HepG2 (cell line): ENCODE measurements around the gene KIF21B. TPM values are rescaled to one million over a fixed set of nuclear protein-coding genes. Genes with fewer than 3 reads are reported as not detected.

Experiments
- ATF1 ChIP-seq: IDR thresholded peaks from 2 replicates; pipeline ENCODE4 v1.6.1; 2016; ENCODE audit warnings: mild to moderate bottlenecking, control low read depth
- ATM ChIP-seq: fragments of 450-650 bp; IDR thresholded peaks from 2 replicates; pipeline ENCODE4 v1.7.1; 2017; ENCODE audit warnings: mild to moderate bottlenecking, borderline replicate concordance
- CEBPG ChIP-seq: IDR thresholded peaks from 2 replicates; pipeline ENCODE4 v1.6.1; 2016
- FOXO1 ChIP-seq: sonication (generic); formaldehyde crosslinking; IDR thresholded peaks from 2 replicates; pipeline ENCODE4 v1.4.0; 2020; ENCODE audit warnings: missing genetic modification reagents
- GATAD2A ChIP-seq: IDR thresholded peaks from 2 replicates; pipeline ENCODE4 v1.6.1; 2016
- HNF4G ChIP-seq, 2 experiments: sonication (generic) in 1 of 2; formaldehyde crosslinking in 1 of 2; IDR thresholded peaks; 2 replicates each; pipeline versions ENCODE4 v1.4.0 to v1.6.1; 2011 to 2020; ENCODE audit warnings: borderline replicate concordance in 2 of 2, low read depth in 2 of 2, mild to moderate bottlenecking in 2 of 2, low read length in 1 of 2, missing genetic modification reagents in 1 of 2, moderate library complexity in 1 of 2
- MED1 ChIP-seq: sonication (generic); formaldehyde crosslinking; IDR thresholded peaks from 2 replicates; pipeline ENCODE4 v1.4.0; 2020; ENCODE audit warnings: missing genetic modification reagents
- ONECUT2 ChIP-seq: sonication (generic); formaldehyde crosslinking; IDR thresholded peaks from 2 replicates; pipeline ENCODE4 v1.4.0; 2020; ENCODE audit warnings: missing genetic modification reagents
- PLSCR1 ChIP-seq: sonication (generic); formaldehyde crosslinking; IDR thresholded peaks from 2 replicates; pipeline ENCODE4 v1.5.0; 2020; ENCODE audit warnings: missing genetic modification reagents, mild to moderate bottlenecking, borderline replicate concordance
- RCOR2 ChIP-seq: IDR thresholded peaks from 2 replicates; pipeline ENCODE4 v1.6.1; 2016; ENCODE audit warnings: missing biosample characterization, missing genetic modification reagents
- SOX6 ChIP-seq, 2 experiments: fragments of 450-650 bp in 1 of 2; sonication (generic) in 1 of 2; formaldehyde crosslinking in 1 of 2; IDR thresholded peaks; 2 replicates each; pipeline versions ENCODE4 v1.4.0 to v1.6.1; 2017 to 2020; ENCODE audit warnings: antibody characterized with exemption in 1 of 2, mild to moderate bottlenecking in 1 of 2, missing genetic modification reagents in 1 of 2
- TP53 ChIP-seq: sonication (generic); formaldehyde crosslinking; conservative IDR thresholded peaks from 2 replicates; pipeline ENCODE4 v1.4.0; 2020; ENCODE audit warnings: missing genetic modification reagents
- ZBTB2 ChIP-seq: sonication (generic); formaldehyde crosslinking; IDR thresholded peaks from 2 replicates; pipeline ENCODE4 v1.8.0; 2022; ENCODE audit warnings: low read depth, missing genetic modification reagents
- ZNF160 ChIP-seq: sonication (generic); formaldehyde crosslinking; IDR thresholded peaks from 2 replicates; pipeline ENCODE4 v1.8.0; 2022; ENCODE audit warnings: mild to moderate bottlenecking, inconsistent platforms, missing genetic modification reagents
- ZNF367 ChIP-seq: sonication (generic); formaldehyde crosslinking; IDR thresholded peaks from 2 replicates; pipeline ENCODE4 v1.4.0; 2020; ENCODE audit warnings: missing genetic modification reagents, borderline replicate concordance
- ZNF512 ChIP-seq: sonication (generic); formaldehyde crosslinking; IDR thresholded peaks from 2 replicates; pipeline ENCODE4 v1.4.0; 2020; ENCODE audit warnings: mild to moderate bottlenecking, missing genetic modification reagents
- ZNF598 ChIP-seq: sonication (generic); formaldehyde crosslinking; IDR thresholded peaks from 2 replicates; pipeline ENCODE4 v1.5.1; 2020; ENCODE audit warnings: mild to moderate bottlenecking, missing genetic modification reagents, borderline replicate concordance
- ZNF629 ChIP-seq: sonication (generic); formaldehyde crosslinking; conservative IDR thresholded peaks from 2 replicates; pipeline ENCODE4 v1.5.0; 2020; ENCODE audit warnings: missing genetic modification reagents
- ZNF639 ChIP-seq: conservative IDR thresholded peaks from 2 replicates; pipeline ENCODE4 v1.6.1; 2018; ENCODE audit warnings: missing genetic modification reagents
- ZNF749 ChIP-seq: sonication (generic); formaldehyde crosslinking; IDR thresholded peaks from 2 replicates; pipeline ENCODE4 v1.8.0; 2022; ENCODE audit warnings: mild to moderate bottlenecking, missing genetic modification reagents, moderate library complexity, borderline replicate concordance
- polyA plus RNA-seq, 8 experiments: library from polyadenylated mRNA; depleted of rRNA in 3 of 8; stranded (reverse) in 7 of 8; unstranded in 1 of 8; fragments of >200 nt; fragmentation: Illumina TruSeq in 4 of 8; extraction: Trizol in 4 of 8; gene quantifications; 2 replicates each; pipeline versions ENCODE4 v1.2.1 to v1.2.3, GENCODE V29; 2011 to 2016; ENCODE audit warnings: low read depth in 4 of 8, missing spikeins in 1 of 8, mixed read lengths in 1 of 8; ENCODE audit not compliant: insufficient read depth in 1 of 8
- total RNA-seq, 5 experiments: library from RNA; depleted of rRNA; stranded (reverse); fragments of >200 nt; fragmentation: Illumina TruSeq; extraction: Trizol; gene quantifications; 2 replicates each; pipeline ENCODE4 v1.2.3, GENCODE V29; 2016; ENCODE audit warnings: low read depth in 1 of 5
- TF ChIP-seq, protein P1 (sequence below): sonication (generic); formaldehyde crosslinking; IDR thresholded peaks from 2 replicates; pipeline ENCODE4 v1.5.0; 2020; ENCODE audit warnings: mild to moderate bottlenecking, low read depth, missing genetic modification reagents, borderline replicate concordance
- TF ChIP-seq, protein P2 (sequence below): sonication (generic); formaldehyde crosslinking; IDR thresholded peaks from 2 replicates; pipeline ENCODE4 v1.8.1; 2023; ENCODE audit warnings: mild to moderate bottlenecking, inconsistent platforms, moderate library complexity, missing genetic modification reagents, borderline replicate concordance
- TF ChIP-seq, protein P3 (sequence below): IDR thresholded peaks from 2 replicates; pipeline ENCODE4 v1.6.1; 2012; ENCODE audit warnings: inconsistent platforms

Gene KIF21B
- total and polyA plus RNA-seq, 2 of the 13 experiments (the other 11 are each of a cell fraction or from before 2014, with no cell fraction given) = 0.17 to 0.20 TPM

DNA sequence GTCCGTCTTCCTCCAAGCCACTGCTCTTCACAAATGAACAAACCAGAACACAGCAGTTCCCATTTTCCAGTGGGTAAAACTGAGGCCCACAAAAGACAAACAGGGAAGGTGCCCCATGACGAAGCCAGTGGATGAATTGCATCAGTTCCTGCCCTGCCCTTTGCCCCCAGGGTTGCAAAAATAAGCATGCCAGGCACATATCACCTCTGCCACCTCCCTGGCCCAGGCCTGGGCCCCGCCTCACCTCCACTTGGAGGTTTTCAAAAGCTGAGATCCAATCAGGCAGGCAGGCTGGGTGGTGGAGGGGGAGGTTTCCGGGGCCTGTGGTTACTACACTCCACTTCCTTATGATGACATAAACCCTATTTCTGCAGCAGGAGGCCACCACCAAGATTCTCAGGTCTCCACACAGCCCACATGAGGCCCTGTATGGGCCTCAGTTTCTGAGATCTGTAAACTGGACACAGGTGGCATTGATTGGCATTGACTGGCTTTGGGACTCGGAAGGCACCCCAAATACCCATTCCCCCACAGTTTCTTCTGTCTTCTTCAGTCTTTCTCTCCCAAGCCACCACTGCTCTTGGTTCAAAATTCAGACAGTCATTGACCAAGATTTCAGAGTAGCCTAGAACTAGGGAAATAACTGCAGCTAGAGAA, 4.1 kb downstream of the KIF21B start (continued):
- TF ChIP-seq ZNF160 (CRISPR knock-in tag) (no peak), FOXO1 (CRISPR knock-in tag) (no peak), ATM (no peak), ZNF512 (CRISPR knock-in tag) (no peak), PLSCR1 (no peak), HNF4G (IDR thresholded peaks at IDR 0.05; ENCODE audit: borderline replicate concordance, low read depth, low read length) (0 out of 2 replicates have a peak, but pooled peaks have one; percentile 24), HNF4G (CRISPR knock-in tag; IDR thresholded peaks at IDR 0.05; ENCODE audit: borderline replicate concordance, low read depth) (no peak), ZNF749 (no peak), ZNF629 (CRISPR knock-in tag) (peak; percentile 94), SOX6 (IDR thresholded peaks at IDR 0.05) (no peak), SOX6 (CRISPR knock-in tag; IDR thresholded peaks at IDR 0.05) (no peak), ZBTB2 (CRISPR knock-in tag) (no peak), TP53 (CRISPR knock-in tag) (no peak), ZNF598 (no peak), ATF1 (CRISPR knock-in tag) (no peak), CEBPG (CRISPR knock-in tag) (peak; percentile 83), RCOR2 (CRISPR knock-in tag) (0 out of 2 replicates have a peak, but pooled peaks have one; percentile 23), GATAD2A (peak; percentile 45; the same call in 1 of the 2 replicates), ZNF639 (CRISPR knock-in tag) (no peak), MED1 (CRISPR knock-in tag) (no peak), ONECUT2 (CRISPR knock-in tag) (no peak), ZNF367 (CRISPR knock-in tag) (no peak)
- TF ChIP-seq, protein P1, sequence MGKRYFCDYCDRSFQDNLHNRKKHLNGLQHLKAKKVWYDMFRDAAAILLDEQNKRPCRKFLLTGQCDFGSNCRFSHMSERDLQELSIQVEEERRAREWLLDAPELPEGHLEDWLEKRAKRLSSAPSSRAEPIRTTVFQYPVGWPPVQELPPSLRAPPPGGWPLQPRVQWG (CRISPR knock-in tag) = no peak
- TF ChIP-seq, protein P2, sequence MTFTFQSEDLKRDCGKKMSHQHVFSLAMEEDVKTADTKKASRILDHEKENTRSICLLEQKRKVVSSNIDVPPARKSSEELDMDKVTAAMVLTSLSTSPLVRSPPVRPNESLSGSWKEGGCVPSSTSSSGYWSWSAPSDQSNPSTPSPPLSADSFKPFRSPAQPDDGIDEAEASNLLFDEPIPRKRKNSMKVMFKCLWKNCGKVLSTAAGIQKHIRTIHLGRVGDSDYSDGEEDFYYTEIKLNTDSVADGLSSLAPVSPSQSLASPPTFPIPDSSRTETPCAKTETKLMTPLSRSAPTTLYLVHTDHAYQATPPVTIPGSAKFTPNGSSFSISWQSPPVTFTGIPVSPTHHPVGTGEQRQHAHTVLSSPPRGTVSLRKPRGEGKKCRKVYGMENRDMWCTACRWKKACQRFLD (CRISPR knock-in tag) = no peak
- TF ChIP-seq, protein P3, sequence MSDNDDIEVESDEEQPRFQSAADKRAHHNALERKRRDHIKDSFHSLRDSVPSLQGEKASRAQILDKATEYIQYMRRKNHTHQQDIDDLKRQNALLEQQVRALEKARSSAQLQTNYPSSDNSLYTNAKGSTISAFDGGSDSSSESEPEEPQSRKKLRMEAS = no peak
